GM18867 (cell line): ENCODE measurements around the gene KSR2.

ENCODE experiments used
- ATAC-seq: cut with Tn5 transposase; IDR thresholded peaks from one replicate; pipeline ENCODE4 v1.9.1; 2021; ENCODE audit warnings: mild to moderate bottlenecking, moderate library complexity; ENCODE audit not compliant: unreplicated experiment

Gene KSR2

GRCh38 chr12:117547209-117547608 is 421.6 kb downstream of the KSR2 start:
- ATAC-seq, result no peak

- ATAC-seq, result no peak
These were observed 423.6 kb downstream of the KSR2 start for GRCh38 chr12:117545216-117545615.

- no peak for ATAC-seq
These were observed 428.8 kb downstream of the KSR2 start for GRCh38 chr12:117540011-117540410.

- no peak for ATAC-seq
These were observed 429.9 kb downstream of the KSR2 start for GRCh38 chr12:117538926-117539325.

GRCh38 chr12:117538032-117538690 is 430.6 kb downstream of the KSR2 start:
- no peak for ATAC-seq

- no peak for ATAC-seq
These were observed 435.1 kb downstream of the KSR2 start for GRCh38 chr12:117533687-117534086.

GRCh38 chr12:117530796-117531195 is 438.0 kb downstream of the KSR2 start:
- no peak for ATAC-seq

- ATAC-seq, result no peak
These were observed 440.3 kb downstream of the KSR2 start for GRCh38 chr12:117528538-117528937.

- ATAC-seq, result no peak
These were observed 441.3 kb downstream of the KSR2 start for GRCh38 chr12:117527479-117527855.

GRCh38 chr12:117526757-117527478 is 441.9 kb downstream of the KSR2 start:
- no peak for ATAC-seq

- ATAC-seq, result no peak
These were observed 443.0 kb downstream of the KSR2 start for GRCh38 chr12:117525766-117526165.

GRCh38 chr12:117524806-117525205 is 444.0 kb downstream of the KSR2 start:
- no peak for ATAC-seq

- no peak for ATAC-seq
These were observed 444.8 kb downstream of the KSR2 start for GRCh38 chr12:117523971-117524370.

- ATAC-seq, result no peak
These were observed 446.2 kb downstream of the KSR2 start for GRCh38 chr12:117522559-117522958.

GRCh38 chr12:117521867-117522266 is 446.9 kb downstream of the KSR2 start:
- no peak for ATAC-seq

- no peak for ATAC-seq
These were observed 447.4 kb downstream of the KSR2 start for GRCh38 chr12:117521346-117521745.

- no peak for ATAC-seq
These were observed 450.1 kb downstream of the KSR2 start for GRCh38 chr12:117518594-117519270.

GRCh38 chr12:117517219-117517739 is 451.5 kb downstream of the KSR2 start:
- no peak for ATAC-seq

- no peak for ATAC-seq
These were observed 452.8 kb downstream of the KSR2 start for GRCh38 chr12:117516034-117516433.

- ATAC-seq, result no peak
These were observed 454.8 kb downstream of the KSR2 start for GRCh38 chr12:117514016-117514415.

GRCh38 chr12:117513353-117513752 is 455.4 kb downstream of the KSR2 start:
- no peak for ATAC-seq

- no peak for ATAC-seq
These were observed 460.3 kb downstream of the KSR2 start for GRCh38 chr12:117508468-117508867.
